Measurements from ENCODE around the gene HECTD4.

HECTD4 gene

GRCh38 chr12:112368856-112369255 lies 13.4 kb downstream of the HECTD4 start:
- in situ Hi-C loops (cut with HindIII; ENCODE audit: low sequenced_read_pairs): no loop called here
- no peak for DNase-seq (ENCODE audit: low read depth, low spot score)
- TF ChIP-seq, protein P1, sequence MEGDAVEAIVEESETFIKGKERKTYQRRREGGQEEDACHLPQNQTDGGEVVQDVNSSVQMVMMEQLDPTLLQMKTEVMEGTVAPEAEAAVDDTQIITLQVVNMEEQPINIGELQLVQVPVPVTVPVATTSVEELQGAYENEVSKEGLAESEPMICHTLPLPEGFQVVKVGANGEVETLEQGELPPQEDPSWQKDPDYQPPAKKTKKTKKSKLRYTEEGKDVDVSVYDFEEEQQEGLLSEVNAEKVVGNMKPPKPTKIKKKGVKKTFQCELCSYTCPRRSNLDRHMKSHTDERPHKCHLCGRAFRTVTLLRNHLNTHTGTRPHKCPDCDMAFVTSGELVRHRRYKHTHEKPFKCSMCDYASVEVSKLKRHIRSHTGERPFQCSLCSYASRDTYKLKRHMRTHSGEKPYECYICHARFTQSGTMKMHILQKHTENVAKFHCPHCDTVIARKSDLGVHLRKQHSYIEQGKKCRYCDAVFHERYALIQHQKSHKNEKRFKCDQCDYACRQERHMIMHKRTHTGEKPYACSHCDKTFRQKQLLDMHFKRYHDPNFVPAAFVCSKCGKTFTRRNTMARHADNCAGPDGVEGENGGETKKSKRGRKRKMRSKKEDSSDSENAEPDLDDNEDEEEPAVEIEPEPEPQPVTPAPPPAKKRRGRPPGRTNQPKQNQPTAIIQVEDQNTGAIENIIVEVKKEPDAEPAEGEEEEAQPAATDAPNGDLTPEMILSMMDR (IDR thresholded peaks at IDR 0.05; ENCODE audit: low read depth, low read length): no peak
- H3K4me3 ChIP-seq (ENCODE audit: low read depth, low read length): no peak overlapping the region

- TF ChIP-seq, protein P1 (IDR thresholded peaks at IDR 0.05; ENCODE audit: low read depth, low read length): no peak
- DNase-seq (ENCODE audit: low read depth, low spot score): no peak
- H3K4me3 ChIP-seq (ENCODE audit: low read depth, low read length): no peak overlapping the region
- in situ Hi-C loops (cut with HindIII; ENCODE audit: low sequenced_read_pairs): no loop called here
Observed at GRCh38 chr12:112367965-112368364, 14.3 kb downstream of the HECTD4 start.

- H3K4me3 ChIP-seq (ENCODE audit: low read depth, low read length): no peak overlapping the region
- DNase-seq (ENCODE audit: low read depth, low spot score): no peak
- TF ChIP-seq, protein P1 (IDR thresholded peaks at IDR 0.05; ENCODE audit: low read depth, low read length): no peak
- in situ Hi-C loops (cut with HindIII; ENCODE audit: low sequenced_read_pairs): no loop called here
Observed at GRCh38 chr12:112362310-112362709, 19.9 kb downstream of the HECTD4 start.

- TF ChIP-seq, protein P1 (IDR thresholded peaks at IDR 0.05; ENCODE audit: low read depth, low read length): no peak
- in situ Hi-C loops (cut with HindIII; ENCODE audit: low sequenced_read_pairs): no loop called here
- H3K4me3 ChIP-seq (ENCODE audit: low read depth, low read length): no peak overlapping the region
- no peak for DNase-seq (ENCODE audit: low read depth, low spot score)
Observed at GRCh38 chr12:112361271-112361670, 21.0 kb downstream of the HECTD4 start.

GRCh38 chr12:112359290-112359689 lies 22.9 kb downstream of the HECTD4 start:
- in situ Hi-C loops (cut with HindIII; ENCODE audit: low sequenced_read_pairs): no loop called here
- H3K4me3 ChIP-seq (ENCODE audit: low read depth, low read length): no peak overlapping the region
- DNase-seq (ENCODE audit: low read depth, low spot score): no peak
- TF ChIP-seq, protein P1 (IDR thresholded peaks at IDR 0.05; ENCODE audit: low read depth, low read length): no peak

GRCh38 chr12:112357214-112357613 lies 25.0 kb downstream of the HECTD4 start:
- DNase-seq (ENCODE audit: low read depth, low spot score): no peak
- in situ Hi-C loops (cut with HindIII; ENCODE audit: low sequenced_read_pairs): no loop called here
- TF ChIP-seq, protein P1 (IDR thresholded peaks at IDR 0.05; ENCODE audit: low read depth, low read length): no peak
- H3K4me3 ChIP-seq (ENCODE audit: low read depth, low read length): no peak overlapping the region

DNA sequence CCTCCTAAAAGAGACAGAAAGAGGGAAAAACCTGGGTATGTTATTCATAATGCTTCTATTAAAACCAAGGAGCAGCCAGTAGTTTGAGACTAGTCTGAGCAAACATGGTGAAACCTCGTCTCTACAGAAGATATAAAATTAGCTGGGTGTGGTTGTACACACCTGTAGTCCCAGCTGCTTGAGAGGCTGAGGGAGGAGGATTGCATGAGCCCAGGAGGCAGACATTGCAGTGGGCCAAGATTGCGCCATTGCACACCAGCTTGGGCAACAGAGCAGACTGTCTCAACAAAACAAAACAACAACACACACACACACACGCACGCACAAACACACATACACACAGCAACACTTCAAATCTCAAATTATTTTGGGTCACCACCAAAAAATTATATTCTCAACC lies 27.8 kb downstream of the HECTD4 start:
- DNase-seq (ENCODE audit: low read depth, low spot score): no peak
- TF ChIP-seq, protein P1 (IDR thresholded peaks at IDR 0.05; ENCODE audit: low read depth, low read length): no peak
- H3K4me3 ChIP-seq (ENCODE audit: low read depth, low read length): no peak overlapping the region
- in situ Hi-C loops (cut with HindIII; ENCODE audit: low sequenced_read_pairs): no loop called here
